GM12878 (cell line): Measurements from ENCODE around the gene SS18. TPM values are rescaled to one million over a fixed set of nuclear protein-coding genes. Genes with fewer than 3 reads are reported as not detected.
A peak's percentile ranks its signal among the peaks of the same experiment; 100 is the strongest.

Experiments
- ASH2L ChIP-seq: fragments of 300-600, 200-600 bp; sonication (generic); IDR thresholded peaks from 2 replicates; pipeline ENCODE4 v1.6.1; 2017; ENCODE audit warnings: low read depth, mild to moderate bottlenecking, borderline replicate concordance
- BHLHE40 ChIP-seq, 2 experiments: fragments of 450-650 bp in 1 of 2; IDR thresholded peaks; 2 replicates each; pipeline ENCODE4 v1.6.1; 2011 to 2017; ENCODE audit warnings: low read depth in 2 of 2, borderline replicate concordance in 1 of 2, improper control_type of control experiment in 1 of 2, low read length in 1 of 2, mild to moderate bottlenecking in 1 of 2
- CBX3 ChIP-seq: fragments of 200-600 bp; sonication (generic); IDR thresholded peaks from 2 replicates; pipeline ENCODE4 v1.6.1; 2016; ENCODE audit warnings: low read depth, borderline replicate concordance
- CREB1 ChIP-seq: IDR thresholded peaks from 2 replicates; pipeline ENCODE4 v1.6.1; 2012; ENCODE audit warnings: low read depth, mild to moderate bottlenecking, inconsistent platforms
- CUX1 ChIP-seq: IDR thresholded peaks from 2 replicates; pipeline ENCODE4 v1.6.1; 2012; ENCODE audit warnings: improper control_type of control experiment, low read depth, low read length; ENCODE audit not compliant: insufficient replicate concordance
- EZH2 ChIP-seq: IDR thresholded peaks from 2 replicates; pipeline ENCODE4 v1.6.1; 2012; ENCODE audit warnings: low read depth, mild to moderate bottlenecking, control low read depth, inconsistent platforms, low read length, borderline replicate concordance; ENCODE audit not compliant: control insufficient read depth
- FOXM1 ChIP-seq: IDR thresholded peaks from 2 replicates; pipeline ENCODE4 v1.6.1; 2012; ENCODE audit warnings: low read depth, mild to moderate bottlenecking, inconsistent platforms, low read length, moderate library complexity
- IRF3 ChIP-seq: fragments of 450-650 bp; IDR thresholded peaks from 2 replicates; pipeline ENCODE4 v1.6.1; 2014; ENCODE audit warnings: mild to moderate bottlenecking
- LARP7 ChIP-seq: fragments of 450-650 bp; IDR thresholded peaks from 2 replicates; pipeline ENCODE4 v1.6.1; 2017; ENCODE audit warnings: mild to moderate bottlenecking
- MXI1 ChIP-seq: fragments of 150-350 bp; IDR thresholded peaks from 2 replicates; pipeline ENCODE4 v1.6.1; 2011; ENCODE audit warnings: low read depth, mild to moderate bottlenecking, inconsistent platforms, low read length, improper control_type of control experiment
- NR2C1 ChIP-seq: fragments of 450-650 bp; IDR thresholded peaks from 2 replicates; pipeline ENCODE4 v1.6.1; 2017; ENCODE audit warnings: antibody characterized with exemption, mild to moderate bottlenecking, moderate library complexity
- NR2C2 ChIP-seq: IDR thresholded peaks from 2 replicates; pipeline ENCODE4 v1.6.1; 2011; ENCODE audit warnings: borderline replicate concordance, low read depth; ENCODE audit not compliant: control insufficient read depth, insufficient read length
- RELB ChIP-seq: fragments of 450-650 bp; IDR thresholded peaks from 2 replicates; pipeline ENCODE4 v1.6.1; 2017; ENCODE audit warnings: low read depth, mild to moderate bottlenecking, moderate library complexity
- RUNX3 ChIP-seq: IDR thresholded peaks from 2 replicates; pipeline ENCODE4 v1.6.1; 2012; ENCODE audit warnings: low read length, inconsistent platforms
- SIN3A ChIP-seq: IDR thresholded peaks from 2 replicates; pipeline ENCODE4 v1.6.1; 2012; ENCODE audit warnings: low read depth, low read length, improper control_type of control experiment
- SPI1 ChIP-seq: IDR thresholded peaks from 2 replicates; pipeline ENCODE4 v1.6.1; 2011; ENCODE audit warnings: low read depth, mild to moderate bottlenecking, low read length, moderate library complexity, borderline replicate concordance; ENCODE audit not compliant: insufficient read depth
- SRF ChIP-seq, 2 experiments: IDR thresholded peaks; 2 replicates each; pipeline ENCODE4 v1.6.1; 2011; ENCODE audit warnings: low read depth in 2 of 2, low read length in 2 of 2, mild to moderate bottlenecking in 1 of 2, moderate library complexity in 1 of 2
- STAT1 ChIP-seq: fragments of 450-650 bp; conservative IDR thresholded peaks from 2 replicates; pipeline ENCODE4 v1.6.1; 2014; ENCODE audit warnings: antibody characterized with exemption, mild to moderate bottlenecking
- polyA plus RNA-seq, 11 experiments: library from polyadenylated mRNA; depleted of rRNA in 4 of 11; unstranded in 6 of 11; stranded (reverse) in 5 of 11; fragments of >200 nt; fragmentation: Nextera tagmentation in 4 of 11; fragmentation: Illumina TruSeq in 1 of 11; extraction: Ambion mirVana in 4 of 11; extraction: Trizol in 1 of 11; gene quantifications; 1 replicate in 1 of 11; 2 replicates in 10 of 11; pipeline versions ENCODE4 v1.2.1 to v1.2.3, GENCODE V29; 2011 to 2016; ENCODE audit warnings: inconsistent platforms in 2 of 11, missing spikeins in 2 of 11, low read depth in 1 of 11
- total RNA-seq, 4 experiments: library from RNA; depleted of rRNA in 3 of 4; stranded (reverse); fragments of >200 nt in 3 of 4; fragmentation: Illumina TruSeq in 1 of 4; extraction: Trizol in 1 of 4; gene quantifications; 2 replicates each; pipeline versions ENCODE4 v1.2.1 to v1.2.3, GENCODE V29; 2013 to 2021

Gene SS18
- total and polyA plus RNA-seq, 10 of the 15 experiments (the other 5 are each of a cell fraction or from before 2014, with no cell fraction given) = 16.6 to 153 (median 81.8) TPM

GRCh38 chr18:26089293-26090129 is 902 bp downstream of the SS18 start (continued):
- TF ChIP-seq RELB (no peak), RUNX3 (peak; percentile 29), SIN3A (peak; percentile 68; the same call in 1 of the 2 replicates), ASH2L (no peak), SRF (IDR thresholded peaks at IDR 0.05; ENCODE audit: low read depth in 2 of 2, low read length in 2 of 2) (no peak), NR2C1 (no peak), BHLHE40 (IDR thresholded peaks at IDR 0.05; ENCODE audit: borderline replicate concordance in 1 of 2, low read depth in 2 of 2, low read length in 1 of 2) (peak in 1 of 2 experiments; percentile 39; a peak in 1 of 4 replicates), IRF3 (no peak), SPI1 (peak; percentile 18; the same call in 1 of the 2 replicates), CUX1 (no peak), MXI1 (peak; percentile 31; the same call in 1 of the 2 replicates), EZH2 (no peak), STAT1 (no peak), LARP7 (no peak), FOXM1 (no peak), CBX3 (no peak), CREB1 (no peak), NR2C2 (no peak)
